RWPE1 (cell line): ENCODE data around the gene APOE.
"Not testable (repeated sequence)": the region's sequence is repeated elsewhere in the genome, so short reads cannot be mapped to it uniquely, and the experiment has no call there.

Experiments used
- CTCF ChIA-PET: fragments of 350-600 bp; sonication (Branson Sonifier 250); formaldehyde crosslinking; extraction: SDS; loops from one replicate; lab custom pipeline; 2021; lab: Yijun Ruan, JAX
- POLR2A ChIA-PET: fragments of 400-600 bp; formaldehyde crosslinking; extraction: SDS; loops from one replicate; lab custom pipeline; 2020; ENCODE audit warnings: antibody characterized with exemption; ENCODE audit not compliant: low non-redundant PET; lab: Yijun Ruan, JAX
- DNase-seq: peaks from one replicate; pipeline ENCODE4 v3.0.0; 2012; ENCODE audit warnings: low spot score
- H3K27ac ChIP-seq: fragments of 450-650 bp; 2 replicates; pipeline ENCODE4 v1.5.1; 2017
- CTCF ChIP-seq: fragments of 450-650 bp; conservative IDR thresholded peaks from 2 replicates; pipeline ENCODE4 v1.5.1; 2017; ENCODE audit warnings: low read depth, mild to moderate bottlenecking

Gene APOE

GRCh38 chr19:44924243-44924725 is 18.7 kb downstream of the APOE start:
- POLR2A ChIA-PET, result no interaction called here
- TF ChIP-seq CTCF, result no peak
- CTCF ChIA-PET, result interaction anchor here (1.3 kb wide), 1 partner anchor 21 kb away, joined by 10 read pairs; no protein-coding TSS in a partner anchor

GRCh38 chr19:44925114-44925891 is 19.7 kb downstream of the APOE start:
- POLR2A ChIA-PET, result no interaction called here

More at GRCh38 chr19:44924243-44924725, 18.7 kb downstream of the APOE start:
- H3K27ac ChIP-seq, result no peak overlapping the region
- no peak for DNase-seq

GRCh38 chr19:44926245-44927077 is 20.9 kb downstream of the APOE start:
- DNase-seq, CTCF ChIA-PET, H3K27ac ChIP-seq, POLR2A ChIA-PET: not testable (repeated sequence)

More at GRCh38 chr19:44925114-44925891, 19.7 kb downstream of the APOE start:
- CTCF ChIA-PET, result no interaction called here
- no peak for TF ChIP-seq CTCF
- DNase-seq, result no peak
- no peak overlapping the region for H3K27ac ChIP-seq

- DNase-seq, result no peak
- H3K27ac ChIP-seq, result no peak overlapping the region
- TF ChIP-seq CTCF, result no peak
- CTCF ChIA-PET, result interaction anchor here (0.6 kb wide), 1 partner anchor 19 kb away, joined by 4 read pairs; no protein-coding TSS in a partner anchor
- POLR2A ChIA-PET, result interaction anchor here (0.8 kb wide), 1 partner anchor 408 kb away, joined by 6 read pairs; no protein-coding TSS in a partner anchor
These were observed 22.1 kb downstream of the APOE start for GRCh38 chr19:44927746-44928145.

- DNase-seq, result no peak
- no peak overlapping the region for H3K27ac ChIP-seq
- ChIA-PET POLR2A (no interaction called here), CTCF (no interaction called here)
- no peak for TF ChIP-seq CTCF
These were observed 24.5 kb downstream of the APOE start for GRCh38 chr19:44930088-44930487.

- H3K27ac ChIP-seq, result no peak overlapping the region
- POLR2A ChIA-PET, result no interaction called here
- no peak for TF ChIP-seq CTCF
- CTCF ChIA-PET, result no interaction called here
- no peak for DNase-seq
These were observed 25.9 kb downstream of the APOE start for GRCh38 chr19:44931541-44931940.
